Activated naive CD4-positive, alpha-beta T cell treated with anti-CD3 and anti-CD28 coated beads, Interleukin-2, amount 50 U/mL, for 24 hours (primary cell): ENCODE measurements around the gene RUVBL2.

ENCODE experiments used
- H3K27ac Mint-ChIP-seq: one replicate; pipeline ENCODE4 v1.8.0; 2021; ENCODE audit warnings: mild to moderate bottlenecking, mixed read lengths
- H3K27me3 Mint-ChIP-seq: one replicate; pipeline ENCODE4 v1.8.0; 2021; ENCODE audit warnings: mixed read lengths
- H3K36me3 Mint-ChIP-seq: one replicate; pipeline ENCODE4 v1.8.0; 2021; ENCODE audit warnings: mixed read lengths
- H3K4me1 Mint-ChIP-seq: one replicate; pipeline ENCODE4 v1.8.0; 2021; ENCODE audit warnings: mixed read lengths
- H3K4me3 Mint-ChIP-seq: one replicate; pipeline ENCODE4 v1.8.0; 2021; ENCODE audit warnings: mild to moderate bottlenecking, mixed read lengths
- H3K9me3 Mint-ChIP-seq: one replicate; pipeline ENCODE4 v1.8.0; 2021; ENCODE audit warnings: mixed read lengths

The RUVBL2 gene

DNA sequence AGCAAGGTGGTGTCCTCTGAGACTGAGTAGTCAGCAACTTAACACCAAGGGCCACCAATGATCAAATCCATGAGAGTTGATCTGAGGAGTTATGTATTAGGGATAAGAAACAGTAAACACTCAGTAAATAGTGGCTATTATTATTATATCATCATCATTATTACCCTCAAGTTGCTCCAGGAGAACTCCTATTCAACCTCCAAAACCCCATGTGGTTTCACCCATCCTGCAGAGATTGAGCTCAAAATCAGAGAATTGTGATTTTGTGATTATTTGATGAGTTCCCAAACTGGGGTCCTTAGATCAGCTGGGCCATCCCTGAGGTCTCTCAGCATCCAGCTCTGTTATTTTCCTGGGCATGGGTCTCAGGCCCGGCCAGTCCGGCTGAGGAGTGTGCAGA lies 67.3 kb downstream of the RUVBL2 start:
- H3K9me3 Mint-ChIP-seq, result no peaks in the 10 kb centered on the region
- H3K4me1 Mint-ChIP-seq, result peaks cover 15% of the 10 kb centered on the region
- H3K27me3 Mint-ChIP-seq, result peaks cover 23% of the 10 kb centered on the region
- H3K27ac Mint-ChIP-seq, result no peak overlapping the region
- no peaks in the 10 kb centered on the region for H3K36me3 Mint-ChIP-seq
- no peak overlapping the region for H3K4me3 Mint-ChIP-seq

DNA sequence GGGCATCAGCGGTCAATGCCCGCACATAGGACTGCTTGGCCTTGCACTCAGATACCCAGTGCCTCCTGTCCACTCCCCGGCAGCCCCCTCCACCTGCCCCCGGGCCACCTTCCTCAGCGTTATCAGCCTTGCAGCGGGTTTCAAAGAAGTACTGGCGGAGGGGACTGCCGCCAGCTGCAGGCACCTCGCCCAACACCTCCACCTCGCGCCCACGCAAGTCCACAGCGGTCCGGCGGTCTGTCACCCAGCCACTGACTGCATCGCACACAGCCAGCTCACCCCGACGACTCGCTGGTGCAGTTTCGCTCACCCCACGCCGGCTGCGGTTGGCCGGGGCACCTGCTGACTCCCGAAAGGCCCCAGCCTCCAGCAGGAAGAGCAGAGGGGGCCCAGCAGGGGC lies 67.8 kb downstream of the RUVBL2 start:
- peaks cover 15% of the 10 kb centered on the region for H3K4me1 Mint-ChIP-seq
- peaks cover 25% of the 10 kb centered on the region for H3K27me3 Mint-ChIP-seq
- H3K9me3 Mint-ChIP-seq, result no peaks in the 10 kb centered on the region
- no peak overlapping the region for H3K4me3 Mint-ChIP-seq
- no peak overlapping the region for H3K27ac Mint-ChIP-seq
- no peaks in the 10 kb centered on the region for H3K36me3 Mint-ChIP-seq

DNA sequence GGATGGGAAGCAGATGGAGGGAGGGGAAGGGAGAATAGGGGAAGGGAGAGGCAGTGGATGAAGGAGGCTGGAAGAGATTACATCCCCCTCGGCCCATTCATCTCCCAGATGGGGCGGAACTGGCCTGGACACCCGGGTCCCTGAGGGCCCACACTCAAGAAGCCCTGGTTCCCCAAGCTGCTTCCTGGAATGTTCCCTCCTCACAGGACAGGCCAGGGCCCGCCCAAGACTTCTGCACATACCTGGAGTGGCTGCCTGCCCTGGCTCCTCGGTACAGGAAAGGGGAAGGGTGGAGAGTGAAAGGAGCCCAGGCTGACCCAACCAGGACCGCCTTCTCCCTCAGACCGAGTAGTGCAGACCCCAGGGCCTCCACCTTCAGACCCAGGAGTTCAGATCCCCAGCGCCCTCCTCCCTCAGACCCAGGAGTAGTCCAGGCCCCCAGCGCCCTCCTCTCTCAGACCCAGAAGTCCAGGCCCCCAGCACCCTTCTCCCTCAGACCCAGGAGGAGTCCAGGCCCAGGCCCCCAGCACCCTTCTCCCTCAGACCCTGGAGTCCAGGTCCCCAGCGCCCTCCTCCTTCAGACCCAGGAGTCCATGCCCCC lies 70.4 kb downstream of the RUVBL2 start:
- Mint-ChIP-seq H3K27ac (no peak overlapping the region), H3K4me1 (no peaks in the 10 kb centered on the region), H3K9me3 (no peaks in the 10 kb centered on the region), H3K27me3 (peaks cover 22% of the 10 kb centered on the region), H3K4me3 (no peak overlapping the region), H3K36me3 (no peaks in the 10 kb centered on the region)

DNA sequence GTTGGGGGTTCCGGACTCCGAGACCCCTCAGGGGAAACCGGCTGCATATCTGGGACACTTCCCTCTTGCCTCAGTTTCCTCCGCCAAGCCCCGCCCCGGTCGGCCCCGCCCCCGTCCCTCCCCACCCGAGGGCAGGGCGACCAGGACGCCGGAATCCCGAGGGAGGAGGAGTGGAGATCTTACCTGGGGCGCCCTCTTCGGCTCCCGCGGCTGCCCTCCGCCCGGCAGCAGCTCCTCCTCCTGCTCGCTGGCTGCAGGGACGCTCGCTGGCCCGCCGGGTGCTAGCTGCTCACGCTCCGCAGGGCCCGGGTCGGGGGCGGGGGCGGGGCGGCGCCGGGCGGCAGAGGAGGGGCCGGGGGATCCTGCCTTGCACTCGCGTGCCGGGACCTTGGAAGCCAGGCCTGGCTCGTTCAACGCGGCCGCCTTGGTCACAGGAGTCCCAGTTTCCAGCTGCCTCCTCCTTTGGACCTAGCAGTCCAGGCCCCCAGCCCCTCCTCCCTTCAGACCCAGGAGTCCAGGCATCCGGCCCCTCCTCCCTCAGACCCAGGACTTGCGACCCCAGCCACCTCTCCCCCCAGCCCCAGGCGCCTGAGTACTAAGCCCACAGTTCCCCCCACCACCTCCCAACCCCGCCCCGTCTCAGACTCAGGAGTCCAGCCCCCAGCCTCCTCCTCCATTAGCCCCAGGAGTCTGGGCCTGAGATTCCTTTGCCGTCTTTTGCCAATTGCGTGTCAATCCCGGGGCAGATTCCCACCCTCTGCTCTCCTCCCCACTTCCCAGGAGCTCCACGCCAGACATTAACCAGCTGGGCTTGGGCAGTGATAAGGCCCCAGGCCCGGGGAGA lies 71.3 kb downstream of the RUVBL2 start, which contains the start of gene NTF4:
Gene NTF4, minus strand, starts transcription at position 51 of the 844 bp plus-strand sequence. CDS start 2,821 bp downstream, outside the sequence.
- no peaks in the 10 kb centered on the region for H3K4me1 Mint-ChIP-seq
- H3K9me3 Mint-ChIP-seq, result no peaks in the 10 kb centered on the region
- peaks cover 25% of the 10 kb centered on the region for H3K27me3 Mint-ChIP-seq
- H3K36me3 Mint-ChIP-seq, result peaks cover 4% of the 10 kb centered on the region
- no peak within 1 kb of the TSS for H3K4me3 Mint-ChIP-seq
- H3K27ac Mint-ChIP-seq, result no peak within 1 kb of the TSS
